ENCODE results near the gene DHRS3.
"Not testable (repeated sequence)": the region's sequence is repeated elsewhere in the genome, so short reads cannot be mapped to it uniquely, and the experiment has no call there.

Gene DHRS3

GRCh38 chr1:12658531-12659453 lies 40.8 kb upstream of the DHRS3 start:
- peak; percentile 95 for DNase-seq (ENCODE audit: low spot score)
- no peak overlapping the region for H3K27ac ChIP-seq
- TF ChIP-seq CTCF (conservative IDR thresholded peaks at IDR 0.05; ENCODE audit: low read depth) = peak; percentile 90
- ChIA-PET POLR2A (ENCODE audit: low non-redundant PET) (no interaction called here), CTCF (interaction anchor here (0.5 to 1.9 kb wide), 17 partner anchors 10 to 534 kb away, joined by 3 to 10 read pairs (median 3); partner anchors contain the start of gene AADACL4)

DNA sequence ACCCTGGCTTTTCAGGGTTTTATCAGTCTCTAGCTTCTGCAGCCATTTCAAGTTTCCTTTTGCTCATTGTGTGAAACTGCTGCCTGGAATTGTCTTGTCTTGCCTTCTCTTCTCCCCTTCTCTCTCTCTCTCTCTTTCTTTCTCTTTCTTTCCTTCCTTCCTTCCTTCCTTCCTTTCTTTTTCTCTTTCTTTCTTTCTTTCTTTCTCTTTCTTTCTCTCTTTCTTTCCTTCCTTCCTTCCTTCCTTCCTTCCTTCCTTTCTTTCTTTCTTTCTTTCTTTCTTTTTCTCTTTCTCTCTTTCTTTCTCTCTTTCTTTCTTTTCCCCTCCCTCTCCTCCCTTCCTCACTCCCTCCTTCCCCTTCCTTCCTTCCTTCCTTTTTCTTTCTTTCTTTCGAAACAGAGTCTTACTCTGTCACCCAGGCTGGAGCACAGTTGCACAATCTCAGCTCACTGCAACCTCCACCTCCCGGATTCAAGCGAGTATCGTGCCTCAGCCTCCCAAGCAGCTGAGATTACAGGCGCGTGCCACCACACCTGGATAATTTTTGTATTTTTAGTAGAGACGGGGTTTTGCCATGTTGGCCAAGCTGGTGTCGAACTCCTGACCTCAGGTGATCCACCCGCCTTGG lies 40.0 kb upstream of the DHRS3 start:
- DNase-seq (ENCODE audit: low spot score); POLR2A ChIA-PET (ENCODE audit: low non-redundant PET); H3K27ac ChIP-seq: not testable (repeated sequence)
- CTCF ChIA-PET = interaction anchor here (0.7 to 1.9 kb wide), 8 partner anchors 9 to 533 kb away, joined by 3 to 10 read pairs (median 6); partner anchors contain the start of gene AADACL4

- DNase-seq (ENCODE audit: low spot score) = no peak
- ChIA-PET CTCF (interaction anchor here (0.6 to 0.7 kb wide), 3 partner anchors 22 to 1102 kb away, joined by 3 to 10 read pairs (median 4); no protein-coding TSS in a partner anchor), POLR2A (ENCODE audit: low non-redundant PET) (no interaction called here)
Observed at GRCh38 chr1:12657060-12657884, 39.3 kb upstream of the DHRS3 start.

GRCh38 chr1:12656575-12656974 lies 38.6 kb upstream of the DHRS3 start:
- POLR2A ChIA-PET (ENCODE audit: low non-redundant PET) = no interaction called here
- no peak for TF ChIP-seq CTCF (conservative IDR thresholded peaks at IDR 0.05; ENCODE audit: low read depth)

More at GRCh38 chr1:12657060-12657884, 39.3 kb upstream of the DHRS3 start:
- no peak for TF ChIP-seq CTCF (conservative IDR thresholded peaks at IDR 0.05; ENCODE audit: low read depth)
- no peak overlapping the region for H3K27ac ChIP-seq

GRCh38 chr1:12654657-12655056 lies 36.6 kb upstream of the DHRS3 start:
- ChIA-PET POLR2A (ENCODE audit: low non-redundant PET) (no interaction called here), CTCF (interaction anchor here (0.9 kb wide), 1 partner anchor 13 kb away, joined by 3 read pairs; no protein-coding TSS in a partner anchor)
- H3K27ac ChIP-seq = no peak overlapping the region
- no peak for TF ChIP-seq CTCF (conservative IDR thresholded peaks at IDR 0.05; ENCODE audit: low read depth)
- no peak for DNase-seq (ENCODE audit: low spot score)

More at GRCh38 chr1:12656575-12656974, 38.6 kb upstream of the DHRS3 start:
- CTCF ChIA-PET = interaction anchor here (0.6 to 0.7 kb wide), 3 partner anchors 22 to 683 kb away, joined by 3 to 10 read pairs (median 3); no protein-coding TSS in a partner anchor
- DNase-seq (ENCODE audit: low spot score) = no peak
- no peak overlapping the region for H3K27ac ChIP-seq

DNA sequence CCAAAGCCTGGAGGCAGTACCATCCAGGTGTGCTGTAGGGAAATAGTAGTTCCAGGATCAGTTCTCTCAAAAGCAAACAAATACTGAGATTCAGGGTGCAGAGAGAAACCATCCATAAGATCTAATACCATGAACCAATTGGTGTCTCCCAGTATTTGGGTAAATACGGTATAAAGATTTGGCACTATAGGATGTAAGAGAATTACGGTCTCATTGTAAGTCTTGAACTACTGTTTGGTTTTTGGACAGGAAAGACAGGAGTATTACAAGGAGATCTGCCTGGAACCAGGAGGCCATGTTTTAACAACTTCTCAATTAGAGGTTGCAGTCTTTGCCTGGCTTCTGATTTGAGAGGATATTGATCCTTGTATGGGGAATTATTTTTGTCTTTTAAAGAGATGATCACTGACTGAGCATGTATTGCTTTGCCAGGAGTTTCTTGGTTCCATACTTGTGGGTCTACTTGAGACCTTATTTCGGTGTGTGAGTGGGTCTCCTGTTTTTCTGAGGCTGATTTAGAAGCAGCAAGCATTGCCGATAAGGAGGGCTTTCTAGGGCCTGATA lies 36.1 kb upstream of the DHRS3 start:
- POLR2A ChIA-PET (ENCODE audit: low non-redundant PET) = no interaction called here
- TF ChIP-seq CTCF (conservative IDR thresholded peaks at IDR 0.05; ENCODE audit: low read depth) = no peak
- DNase-seq (ENCODE audit: low spot score) = no peak
- CTCF ChIA-PET = interaction anchor here (0.9 kb wide), 1 partner anchor 13 kb away, joined by 3 read pairs; no protein-coding TSS in a partner anchor
- H3K27ac ChIP-seq = no peak overlapping the region

All from RWPE1 (cell line).